Keratinocyte (primary cell): ENCODE data around the gene LMOD1. TPM values are rescaled to one million over a fixed set of nuclear protein-coding genes. Genes with fewer than 3 reads are reported as not detected.

Experiments
- DNase-seq: peaks from one replicate; pipeline ENCODE4 v3.0.0-alpha.2; 2011; ENCODE audit warnings: low read depth, missing footprints, low spot score
- FAIRE-seq: peaks from 2 replicates; lab custom pipeline; 2011; peaks lifted over from hg19 to GRCh38; lab: Jason Lieb, UNC
- H2AFZ ChIP-seq: 2 replicates; pipeline ENCODE4 v1.6.0; 2012; ENCODE audit warnings: low read length, control low read depth, inconsistent platforms; ENCODE audit not compliant: control insufficient read depth
- H3K27ac ChIP-seq: 2 replicates; pipeline ENCODE4 v1.5.1; 2011; ENCODE audit warnings: low read length; ENCODE audit not compliant: control insufficient read depth, insufficient read depth
- H3K27me3 ChIP-seq: 3 replicates; pipeline ENCODE4 v1.6.0; 2011; ENCODE audit warnings: low read length; ENCODE audit not compliant: control insufficient read depth, insufficient read depth; ENCODE audit errors: extremely low read depth
- H3K36me3 ChIP-seq, 2 experiments: 2 replicates in 1 of 2; 3 replicates in 1 of 2; pipeline ENCODE4 v1.5.1; 2011; ENCODE audit warnings: low read length in 2 of 2, mild to moderate bottlenecking in 1 of 2; ENCODE audit not compliant: control insufficient read depth in 2 of 2, insufficient read depth in 2 of 2; ENCODE audit errors: extremely low read depth in 1 of 2
- H3K4me1 ChIP-seq: 3 replicates; pipeline ENCODE4 v1.5.1; 2011; ENCODE audit warnings: low read length; ENCODE audit not compliant: control insufficient read depth, insufficient read depth; ENCODE audit errors: extremely low read depth
- H3K4me2 ChIP-seq: 3 replicates; pipeline ENCODE4 v1.6.0; 2011; ENCODE audit warnings: low read depth, low read length; ENCODE audit not compliant: control insufficient read depth, insufficient read depth; ENCODE audit errors: extremely low read depth
- H3K4me3 ChIP-seq, 3 experiments: fragments of 200-600 bp in 1 of 3; sonication (generic) in 1 of 3; 2 replicates in 2 of 3; 3 replicates in 1 of 3; pipeline ENCODE4 v1.5.1; 2011 to 2016; ENCODE audit warnings: low read length in 3 of 3, mild to moderate bottlenecking in 3 of 3, control low read depth in 2 of 3, inconsistent platforms in 1 of 3, low read depth in 1 of 3, mixed read lengths in 1 of 3, mixed run types in 1 of 3, moderate library complexity in 1 of 3; ENCODE audit not compliant: control insufficient read depth in 2 of 3, insufficient read depth in 2 of 3; ENCODE audit errors: extremely low read depth in 1 of 3
- H3K79me2 ChIP-seq: 2 replicates; pipeline ENCODE4 v1.6.0; 2012; ENCODE audit warnings: low read length; ENCODE audit not compliant: control insufficient read depth, insufficient read depth
- H3K9ac ChIP-seq: 3 replicates; pipeline ENCODE4 v1.6.0; 2011; ENCODE audit warnings: low read length; ENCODE audit not compliant: control insufficient read depth, insufficient read depth; ENCODE audit errors: extremely low read depth
- H3K9me1 ChIP-seq: 3 replicates; pipeline ENCODE4 v1.6.0; 2011; ENCODE audit warnings: low read length; ENCODE audit not compliant: control insufficient read depth, insufficient read depth; ENCODE audit errors: extremely low read depth
- H3K9me3 ChIP-seq: 2 replicates; pipeline ENCODE4 v1.5.1; 2012; ENCODE audit warnings: low read depth, low read length; ENCODE audit not compliant: control insufficient read depth
- H4K20me1 ChIP-seq: 3 replicates; pipeline ENCODE4 v1.6.0; 2011; ENCODE audit warnings: low read length; ENCODE audit not compliant: control insufficient read depth, insufficient read depth; ENCODE audit errors: extremely low read depth
- EZH2 ChIP-seq: IDR thresholded peaks from one replicate; pipeline ENCODE4 v1.6.1; 2012; ENCODE audit warnings: inconsistent platforms, mild to moderate bottlenecking, low read length, moderate library complexity
- dilution Hi-C: fragments of 300-500 bp; cut with MboI; formaldehyde crosslinking; loops from one replicate; pipeline ENCODE4 v1.7.0; 2020; ENCODE audit warnings: low sequenced_read_pairs; ENCODE audit not compliant: extremely low pct_ligation_motif_present
- polyA plus RNA-seq, 5 experiments: library from polyadenylated mRNA; depleted of rRNA in 3 of 5; stranded (reverse) in 3 of 5; stranded (forward) in 1 of 5; unstranded in 1 of 5; fragments of >200 nt; gene quantifications; 1 replicate in 1 of 5; 2 replicates in 3 of 5; 3 replicates in 1 of 5; pipeline versions ENCODE4 v1.2.1 to v1.2.3, GENCODE V29; 2011 to 2012; ENCODE audit warnings: missing spikeins in 2 of 5, low read depth in 1 of 5, low replicate concordance in 1 of 5
- TF ChIP-seq, protein P1 (sequence below), 3 experiments: IDR thresholded peaks in 1 of 3; conservative IDR thresholded peaks in 1 of 3; optimal IDR thresholded peaks in 1 of 3; 2 replicates in 2 of 3; 3 replicates in 1 of 3; pipeline versions ENCODE3 to v1.5.1; 2011; ENCODE audit warnings: low read length in 3 of 3, mild to moderate bottlenecking in 3 of 3, moderate library complexity in 2 of 3, control low read depth in 1 of 3, inconsistent platforms in 1 of 3; ENCODE audit not compliant: insufficient read depth in 2 of 3; ENCODE audit errors: extremely low read depth in 1 of 3

LMOD1 gene
- polyA plus RNA-seq, 1 donor (not counting 4 experiments of a cell fraction or from before 2014, with no cell fraction given): not detected

DNA sequence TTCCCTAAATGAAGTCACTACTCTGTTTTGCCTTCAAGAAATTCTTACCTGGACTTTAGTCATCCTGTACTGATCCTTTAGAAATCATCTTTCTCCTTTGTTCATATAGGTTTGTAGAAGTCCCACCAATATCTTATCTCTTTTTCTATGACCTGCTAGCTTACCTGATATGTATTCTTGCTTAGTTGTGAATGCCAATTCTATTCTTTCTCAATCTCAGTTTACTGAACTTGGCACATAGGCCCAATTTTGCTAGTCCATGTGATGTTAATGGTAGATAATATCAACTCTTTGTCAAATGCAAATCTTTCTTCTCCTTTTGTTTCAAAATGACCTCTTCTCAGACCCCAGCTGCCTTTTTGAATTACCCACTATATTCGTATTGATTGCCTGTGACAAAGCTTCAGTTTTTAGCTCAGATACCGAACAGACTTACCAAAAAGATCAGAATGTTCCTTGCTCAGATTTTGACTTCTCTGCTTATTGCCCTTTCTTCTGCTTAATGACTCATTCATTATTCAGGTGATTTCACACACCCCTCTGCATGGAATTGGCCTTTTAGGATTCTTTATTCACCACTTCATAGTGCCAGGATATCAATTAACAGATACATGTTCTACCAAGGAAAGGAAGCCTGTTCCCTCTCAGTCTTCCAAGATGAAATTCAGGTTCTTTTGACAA, 96.8 kb downstream of the LMOD1 start:
- peak overlapping the region; percentile 28 for H3K9ac ChIP-seq
- FAIRE-seq (no peak), DNase-seq (no peak)
- no peaks in the 10 kb centered on the region for H3K27me3 ChIP-seq
- H3K4me2 ChIP-seq: peak overlapping the region; percentile 72
- no peak overlapping the region for H2AFZ ChIP-seq
- peak overlapping the region in 2 of 3 experiments; percentile 24 to 30 for H3K4me3 ChIP-seq
- TF ChIP-seq, protein P1, sequence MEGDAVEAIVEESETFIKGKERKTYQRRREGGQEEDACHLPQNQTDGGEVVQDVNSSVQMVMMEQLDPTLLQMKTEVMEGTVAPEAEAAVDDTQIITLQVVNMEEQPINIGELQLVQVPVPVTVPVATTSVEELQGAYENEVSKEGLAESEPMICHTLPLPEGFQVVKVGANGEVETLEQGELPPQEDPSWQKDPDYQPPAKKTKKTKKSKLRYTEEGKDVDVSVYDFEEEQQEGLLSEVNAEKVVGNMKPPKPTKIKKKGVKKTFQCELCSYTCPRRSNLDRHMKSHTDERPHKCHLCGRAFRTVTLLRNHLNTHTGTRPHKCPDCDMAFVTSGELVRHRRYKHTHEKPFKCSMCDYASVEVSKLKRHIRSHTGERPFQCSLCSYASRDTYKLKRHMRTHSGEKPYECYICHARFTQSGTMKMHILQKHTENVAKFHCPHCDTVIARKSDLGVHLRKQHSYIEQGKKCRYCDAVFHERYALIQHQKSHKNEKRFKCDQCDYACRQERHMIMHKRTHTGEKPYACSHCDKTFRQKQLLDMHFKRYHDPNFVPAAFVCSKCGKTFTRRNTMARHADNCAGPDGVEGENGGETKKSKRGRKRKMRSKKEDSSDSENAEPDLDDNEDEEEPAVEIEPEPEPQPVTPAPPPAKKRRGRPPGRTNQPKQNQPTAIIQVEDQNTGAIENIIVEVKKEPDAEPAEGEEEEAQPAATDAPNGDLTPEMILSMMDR (optimal IDR thresholded peaks at IDR 0.05 in 1 of 3, IDR thresholded peaks at IDR 0.05 in 1 of 3, conservative IDR thresholded peaks at IDR 0.05 in 1 of 3; ENCODE audit: extremely low read depth in 1 of 3, insufficient read depth in 2 of 3, low read length in 3 of 3): no peak
- TF ChIP-seq EZH2: no peak
- H4K20me1 ChIP-seq: no peaks in the 10 kb centered on the region
- H3K36me3 ChIP-seq: peaks cover 14 to 23% of the 10 kb centered on the region in 2 experiments
- peaks cover 3% of the 10 kb centered on the region for H3K9me1 ChIP-seq
- peaks cover 39% of the 10 kb centered on the region for H3K4me1 ChIP-seq
- H3K79me2 ChIP-seq: peaks cover 31% of the 10 kb centered on the region
- H3K27ac ChIP-seq: peak overlapping the region; percentile 72
- no peaks in the 10 kb centered on the region for H3K9me3 ChIP-seq
- dilution Hi-C loops: no loop called here

DNA sequence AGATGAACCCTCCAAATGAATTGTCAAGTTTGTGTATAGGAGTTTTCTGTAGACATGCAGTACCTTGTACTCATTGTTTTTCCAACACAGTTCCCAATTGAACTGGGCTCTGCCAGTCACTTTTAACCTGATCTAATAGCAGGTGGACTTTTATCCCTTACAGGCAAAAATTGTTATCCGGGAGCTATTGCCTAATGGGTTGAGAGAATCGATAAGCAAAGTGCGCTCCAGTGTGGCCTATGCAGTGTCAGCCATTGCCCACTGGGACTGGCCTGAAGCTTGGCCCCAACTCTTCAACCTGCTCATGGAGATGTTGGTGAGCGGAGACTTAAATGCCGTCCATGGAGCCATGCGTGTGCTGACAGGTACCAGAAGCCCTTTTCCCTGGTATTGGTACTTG, 98.1 kb downstream of the LMOD1 start:
- Histone ChIP-seq H3K9me3 (no peaks in the 10 kb centered on the region), H3K36me3 (peaks cover 13 to 18% of the 10 kb centered on the region in 2 experiments), H3K27me3 (no peaks in the 10 kb centered on the region)

More for the DNA sequence above, 98.1 kb downstream of the LMOD1 start:
- peaks cover 3% of the 10 kb centered on the region for H3K9me1 ChIP-seq
- no peak overlapping the region for H3K9ac ChIP-seq
- no peak overlapping the region for H3K4me3 ChIP-seq
- H3K4me2 ChIP-seq: no peak overlapping the region
- FAIRE-seq (peak; percentile 9), DNase-seq (no peak)
- peaks cover 43% of the 10 kb centered on the region for H3K79me2 ChIP-seq
- no peak overlapping the region for H2AFZ ChIP-seq
- peaks cover 39% of the 10 kb centered on the region for H3K4me1 ChIP-seq
- H3K27ac ChIP-seq: no peak overlapping the region
- no peaks in the 10 kb centered on the region for H4K20me1 ChIP-seq
- dilution Hi-C loops: no loop called here
- TF ChIP-seq EZH2: no peak
